ENCODE measurements around the gene KIF13A.

- TF ChIP-seq CTCF (conservative IDR thresholded peaks at IDR 0.05) = no peak
- TF ChIP-seq EZH2 (IDR thresholded peaks at IDR 0.05; ENCODE audit: low read depth) = no peak
Observed at GRCh38 chr6:18034798-18035202, 47.4 kb upstream of the KIF13A start.
